Measurements from ENCODE around the gene RABEP1. TPM values are rescaled to one million over a fixed set of nuclear protein-coding genes. Genes with fewer than 3 reads are reported as not detected.

Gene RABEP1
- polyA plus RNA-seq, 1 donor from 2014 or later: 67.0 TPM

DNA sequence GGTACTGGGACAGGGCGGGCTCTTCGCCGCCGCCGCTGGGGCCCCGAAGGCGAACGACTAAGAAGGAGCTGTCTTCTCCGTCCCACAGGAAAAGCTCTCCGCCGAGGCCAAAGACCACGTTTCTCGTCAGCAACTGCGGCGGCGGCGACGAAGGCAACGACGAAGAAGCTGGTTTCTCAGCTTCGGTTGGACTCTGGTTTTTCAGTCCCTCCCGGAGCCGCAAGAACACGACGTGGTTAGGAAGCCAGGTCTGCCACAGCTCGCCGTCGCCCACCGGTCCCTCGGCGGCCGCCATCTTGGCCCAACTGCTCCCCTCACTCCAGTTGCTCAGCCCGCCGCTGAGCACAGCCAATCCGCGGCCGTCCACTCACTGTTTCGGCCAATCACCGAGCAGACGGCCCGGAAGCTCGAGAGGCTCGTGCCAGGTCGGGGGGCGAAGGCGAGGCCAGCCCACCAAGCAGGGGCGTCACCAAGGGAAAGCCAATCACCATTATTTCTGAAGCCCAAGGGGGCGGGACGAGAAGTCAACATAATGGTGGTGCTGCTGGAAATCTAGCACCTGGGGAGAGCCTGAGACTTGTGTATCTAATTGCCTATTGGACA is 137.4 kb downstream of the RABEP1 start, which contains the start of gene NUP88:
NUP88 (minus strand) TSS at position 307 of the 603 bp plus-strand sequence; CDS start at position 295, 12 bp downstream.
- Histone ChIP-seq H3K9ac (ENCODE audit: low read length) (peak within 1 kb of the TSS; percentile 85), H3K79me2 (replicated peaks; ENCODE audit: insufficient read depth, low read length) (peaks cover 69% of the 10 kb centered on the region), H3K4me3 (ENCODE audit: low read length) (peak within 1 kb of the TSS; percentile 85), H3K36me3 (ENCODE audit: insufficient read depth, low read length) (no peaks in the 10 kb centered on the region), H3F3A (ENCODE audit: insufficient read depth, low read length, poor library complexity, severe bottlenecking) (no peaks in the 10 kb centered on the region), H2AFZ (ENCODE audit: low read depth, low read length) (peak within 1 kb of the TSS; percentile 67), H3K9me3 (ENCODE audit: low read length) (no peaks in the 10 kb centered on the region), H4K20me1 (ENCODE audit: insufficient read depth) (no peaks in the 10 kb centered on the region), H3K9me2 (ENCODE audit: insufficient read depth, low read length) (no peaks in the 10 kb centered on the region), H3K27ac (ENCODE audit: low read length) (peak within 1 kb of the TSS; percentile 87), H3K4me2 (ENCODE audit: low read length) (peak within 1 kb of the TSS; percentile 99), H3K27me3 (ENCODE audit: insufficient read depth, low read depth, low read length) (no peaks in the 10 kb centered on the region)
- TF ChIP-seq, protein P1, sequence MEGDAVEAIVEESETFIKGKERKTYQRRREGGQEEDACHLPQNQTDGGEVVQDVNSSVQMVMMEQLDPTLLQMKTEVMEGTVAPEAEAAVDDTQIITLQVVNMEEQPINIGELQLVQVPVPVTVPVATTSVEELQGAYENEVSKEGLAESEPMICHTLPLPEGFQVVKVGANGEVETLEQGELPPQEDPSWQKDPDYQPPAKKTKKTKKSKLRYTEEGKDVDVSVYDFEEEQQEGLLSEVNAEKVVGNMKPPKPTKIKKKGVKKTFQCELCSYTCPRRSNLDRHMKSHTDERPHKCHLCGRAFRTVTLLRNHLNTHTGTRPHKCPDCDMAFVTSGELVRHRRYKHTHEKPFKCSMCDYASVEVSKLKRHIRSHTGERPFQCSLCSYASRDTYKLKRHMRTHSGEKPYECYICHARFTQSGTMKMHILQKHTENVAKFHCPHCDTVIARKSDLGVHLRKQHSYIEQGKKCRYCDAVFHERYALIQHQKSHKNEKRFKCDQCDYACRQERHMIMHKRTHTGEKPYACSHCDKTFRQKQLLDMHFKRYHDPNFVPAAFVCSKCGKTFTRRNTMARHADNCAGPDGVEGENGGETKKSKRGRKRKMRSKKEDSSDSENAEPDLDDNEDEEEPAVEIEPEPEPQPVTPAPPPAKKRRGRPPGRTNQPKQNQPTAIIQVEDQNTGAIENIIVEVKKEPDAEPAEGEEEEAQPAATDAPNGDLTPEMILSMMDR (IDR thresholded peaks at IDR 0.05; ENCODE audit: poor library complexity, severe bottlenecking): no peak
- TF ChIP-seq, protein P2, sequence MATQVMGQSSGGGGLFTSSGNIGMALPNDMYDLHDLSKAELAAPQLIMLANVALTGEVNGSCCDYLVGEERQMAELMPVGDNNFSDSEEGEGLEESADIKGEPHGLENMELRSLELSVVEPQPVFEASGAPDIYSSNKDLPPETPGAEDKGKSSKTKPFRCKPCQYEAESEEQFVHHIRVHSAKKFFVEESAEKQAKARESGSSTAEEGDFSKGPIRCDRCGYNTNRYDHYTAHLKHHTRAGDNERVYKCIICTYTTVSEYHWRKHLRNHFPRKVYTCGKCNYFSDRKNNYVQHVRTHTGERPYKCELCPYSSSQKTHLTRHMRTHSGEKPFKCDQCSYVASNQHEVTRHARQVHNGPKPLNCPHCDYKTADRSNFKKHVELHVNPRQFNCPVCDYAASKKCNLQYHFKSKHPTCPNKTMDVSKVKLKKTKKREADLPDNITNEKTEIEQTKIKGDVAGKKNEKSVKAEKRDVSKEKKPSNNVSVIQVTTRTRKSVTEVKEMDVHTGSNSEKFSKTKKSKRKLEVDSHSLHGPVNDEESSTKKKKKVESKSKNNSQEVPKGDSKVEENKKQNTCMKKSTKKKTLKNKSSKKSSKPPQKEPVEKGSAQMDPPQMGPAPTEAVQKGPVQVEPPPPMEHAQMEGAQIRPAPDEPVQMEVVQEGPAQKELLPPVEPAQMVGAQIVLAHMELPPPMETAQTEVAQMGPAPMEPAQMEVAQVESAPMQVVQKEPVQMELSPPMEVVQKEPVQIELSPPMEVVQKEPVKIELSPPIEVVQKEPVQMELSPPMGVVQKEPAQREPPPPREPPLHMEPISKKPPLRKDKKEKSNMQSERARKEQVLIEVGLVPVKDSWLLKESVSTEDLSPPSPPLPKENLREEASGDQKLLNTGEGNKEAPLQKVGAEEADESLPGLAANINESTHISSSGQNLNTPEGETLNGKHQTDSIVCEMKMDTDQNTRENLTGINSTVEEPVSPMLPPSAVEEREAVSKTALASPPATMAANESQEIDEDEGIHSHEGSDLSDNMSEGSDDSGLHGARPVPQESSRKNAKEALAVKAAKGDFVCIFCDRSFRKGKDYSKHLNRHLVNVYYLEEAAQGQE (IDR thresholded peaks at IDR 0.05; ENCODE audit: borderline replicate concordance): peak; percentile 82
- no peak for TF ChIP-seq MXI1 (conservative IDR thresholded peaks at IDR 0.05; ENCODE audit: poor library complexity, severe bottlenecking)
- peak; percentile 92 for TF ChIP-seq POLR2AphosphoS5 (IDR thresholded peaks at IDR 0.05)
- TF ChIP-seq RAD21 (conservative IDR thresholded peaks at IDR 0.05): no peak
- no peak for TF ChIP-seq EP300 (conservative IDR thresholded peaks at IDR 0.05; ENCODE audit: poor library complexity, severe bottlenecking)
- TF ChIP-seq SMC3 (conservative IDR thresholded peaks at IDR 0.05; ENCODE audit: poor library complexity): no peak
- peak; percentile 71 for TF ChIP-seq TAF1 (IDR thresholded peaks at IDR 0.05; ENCODE audit: low read depth)
- no peak for TF ChIP-seq EZH2 (IDR thresholded peaks at IDR 0.05; ENCODE audit: borderline replicate concordance, insufficient read depth, low read length, poor library complexity, severe bottlenecking)

DNA sequence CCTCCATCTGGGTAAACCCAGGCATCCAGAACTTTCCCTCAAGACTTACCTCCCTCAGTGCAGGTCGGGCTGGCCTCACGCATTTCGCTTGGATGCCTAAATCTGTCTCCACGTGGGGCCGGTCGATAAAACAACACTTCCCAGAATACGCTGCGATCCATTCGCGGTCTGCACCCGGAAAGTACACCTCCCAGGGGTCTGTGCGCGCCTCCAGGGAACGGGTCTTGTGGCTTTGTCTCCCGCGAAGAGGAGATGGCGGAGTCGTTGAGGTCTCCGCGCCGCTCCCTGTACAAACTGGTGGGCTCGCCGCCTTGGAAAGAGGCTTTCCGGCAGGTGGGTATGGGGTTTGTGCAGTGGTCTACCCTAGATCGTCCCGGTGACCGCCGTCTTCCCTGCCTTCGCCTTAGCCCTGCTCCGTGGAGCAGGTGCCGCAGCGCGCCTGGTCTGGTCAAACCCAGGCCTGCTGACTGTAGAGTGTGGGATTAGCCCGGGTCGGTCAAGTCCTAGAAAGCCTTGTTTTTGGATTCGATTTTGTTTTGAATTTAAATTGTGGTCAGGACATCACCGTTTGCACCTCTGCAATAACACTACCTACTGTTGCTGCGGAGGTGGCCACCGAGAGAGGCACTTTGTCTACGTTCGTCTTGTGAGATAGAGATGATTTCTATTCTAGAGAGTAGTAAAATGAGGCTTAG is 138.0 kb downstream of the RABEP1 start, which contains the start of gene RPAIN:
RPAIN (plus strand) TSS at position 224 of the 695 bp plus-strand sequence; CDS start at position 253, 29 bp downstream.
- Histone ChIP-seq H3K9ac (ENCODE audit: low read length) (peak within 1 kb of the TSS; percentile 85), H2AFZ (ENCODE audit: low read depth, low read length) (peak within 1 kb of the TSS; percentile 67), H3K79me2 (replicated peaks; ENCODE audit: insufficient read depth, low read length) (peaks cover 69% of the 10 kb centered on the region), H3K9me3 (ENCODE audit: low read length) (no peaks in the 10 kb centered on the region), H3F3A (ENCODE audit: insufficient read depth, low read length, poor library complexity, severe bottlenecking) (no peaks in the 10 kb centered on the region), H3K9me2 (ENCODE audit: insufficient read depth, low read length) (no peaks in the 10 kb centered on the region), H3K4me2 (ENCODE audit: low read length) (peak within 1 kb of the TSS; percentile 99), H4K20me1 (ENCODE audit: insufficient read depth) (no peaks in the 10 kb centered on the region), H3K27ac (ENCODE audit: low read length) (peak within 1 kb of the TSS; percentile 87), H3K27me3 (ENCODE audit: insufficient read depth, low read depth, low read length) (no peaks in the 10 kb centered on the region), H3K4me3 (ENCODE audit: low read length) (peak within 1 kb of the TSS; percentile 85), H3K36me3 (ENCODE audit: insufficient read depth, low read length) (no peaks in the 10 kb centered on the region)
- TF ChIP-seq SMC3 (conservative IDR thresholded peaks at IDR 0.05; ENCODE audit: poor library complexity): no peak
- TF ChIP-seq TAF1 (IDR thresholded peaks at IDR 0.05; ENCODE audit: low read depth): peak; percentile 23
- no peak for TF ChIP-seq RAD21 (conservative IDR thresholded peaks at IDR 0.05)
- TF ChIP-seq, protein P2 (IDR thresholded peaks at IDR 0.05; ENCODE audit: borderline replicate concordance): peak; percentile 93
- peak; percentile 34 for TF ChIP-seq EP300 (conservative IDR thresholded peaks at IDR 0.05; ENCODE audit: poor library complexity, severe bottlenecking)
- TF ChIP-seq MXI1 (conservative IDR thresholded peaks at IDR 0.05; ENCODE audit: poor library complexity, severe bottlenecking): peak; percentile 99
- TF ChIP-seq POLR2AphosphoS5 (IDR thresholded peaks at IDR 0.05): peak; percentile 98
- TF ChIP-seq EZH2 (IDR thresholded peaks at IDR 0.05; ENCODE audit: borderline replicate concordance, insufficient read depth, low read length, poor library complexity, severe bottlenecking): no peak
- TF ChIP-seq, protein P1 (IDR thresholded peaks at IDR 0.05; ENCODE audit: poor library complexity, severe bottlenecking): no peak
